T-helper 9 cell (primary cell): ENCODE measurements around the gene COBL.

Experiments used
- DNase-seq: peaks from one replicate; pipeline ENCODE4 v3.0.0-alpha.2; 2020

COBL gene

DNA sequence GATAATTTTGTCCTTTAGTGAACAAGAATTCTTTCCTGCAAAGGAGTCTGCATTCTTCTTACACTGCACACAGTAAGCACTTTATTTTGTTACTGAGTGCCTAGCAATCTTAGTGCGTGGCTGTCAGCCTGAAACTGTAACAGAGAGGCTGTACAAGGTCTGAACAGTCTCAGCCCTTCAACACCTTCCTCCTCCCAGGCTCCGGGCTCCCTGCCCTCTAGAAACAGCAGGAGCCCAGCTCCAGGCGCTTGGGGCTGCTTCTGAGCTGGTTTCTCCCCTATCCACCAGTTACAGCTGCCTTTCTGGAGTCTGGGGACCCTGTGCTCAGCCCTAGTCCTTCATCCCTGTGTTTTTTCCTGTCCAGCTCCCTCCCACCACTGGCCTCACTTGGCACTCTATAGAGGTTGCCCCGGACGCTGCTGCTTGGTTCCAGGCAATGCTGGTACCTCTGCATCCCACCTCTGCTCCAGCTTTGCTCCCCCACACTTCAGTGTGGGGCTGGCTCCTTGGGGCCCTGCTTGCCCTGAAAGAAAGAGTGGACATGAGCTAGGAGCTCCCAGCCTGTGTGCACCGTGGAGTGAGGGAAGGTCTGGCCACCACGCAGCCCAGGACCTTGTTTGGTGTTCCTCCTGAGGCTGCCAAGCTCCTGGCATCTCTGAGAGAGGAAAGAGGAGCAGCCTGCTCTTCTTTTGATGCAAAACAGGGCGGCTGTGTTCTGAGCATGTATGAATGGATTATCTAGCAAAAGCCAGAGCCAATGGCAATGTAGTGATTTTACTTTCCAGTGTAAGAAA lies 282.7 kb downstream of the COBL start:
- no peak for DNase-seq

DNA sequence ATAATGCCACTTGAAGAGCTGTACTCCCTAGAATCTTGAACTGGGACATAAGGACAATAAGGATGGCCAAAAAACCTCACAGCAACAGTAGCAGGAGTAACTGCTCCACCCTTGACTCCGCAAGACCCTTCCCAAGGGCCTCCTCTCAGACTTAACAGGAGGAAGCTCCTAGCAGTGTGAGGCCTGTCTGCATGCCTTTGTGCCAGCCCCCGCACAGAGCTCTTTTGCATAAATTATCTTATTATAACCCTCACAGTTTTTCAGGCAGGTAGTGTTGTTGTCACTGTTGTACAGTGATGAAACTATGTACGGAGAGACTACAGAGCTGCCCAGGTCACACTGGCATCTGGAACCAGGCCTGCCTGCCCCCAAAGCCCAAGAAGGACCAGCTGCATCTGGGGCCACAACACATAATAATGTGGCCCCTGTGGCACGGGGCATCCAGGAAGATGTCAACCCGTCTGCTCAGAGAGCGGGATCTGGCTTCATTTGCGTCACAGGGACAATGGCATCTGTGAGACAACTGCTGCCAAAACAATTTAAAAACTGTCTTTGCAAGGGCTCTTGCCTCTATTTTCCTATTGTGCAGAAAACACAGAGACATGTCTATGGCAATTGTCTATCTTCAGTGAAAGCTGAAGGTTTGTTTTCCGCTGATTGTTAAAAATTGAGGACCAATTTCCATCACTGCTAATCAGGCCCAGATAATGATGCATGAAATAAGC lies 284.7 kb downstream of the COBL start:
- DNase-seq = no peak

GRCh38 chr7:51031216-51031615 lies 285.4 kb downstream of the COBL start:
- no peak for DNase-seq

- DNase-seq = no peak
Measured at GRCh38 chr7:51029701-51030191, 286.9 kb downstream of the COBL start.

GRCh38 chr7:51029131-51029530 lies 287.5 kb downstream of the COBL start:
- no peak for DNase-seq

DNA sequence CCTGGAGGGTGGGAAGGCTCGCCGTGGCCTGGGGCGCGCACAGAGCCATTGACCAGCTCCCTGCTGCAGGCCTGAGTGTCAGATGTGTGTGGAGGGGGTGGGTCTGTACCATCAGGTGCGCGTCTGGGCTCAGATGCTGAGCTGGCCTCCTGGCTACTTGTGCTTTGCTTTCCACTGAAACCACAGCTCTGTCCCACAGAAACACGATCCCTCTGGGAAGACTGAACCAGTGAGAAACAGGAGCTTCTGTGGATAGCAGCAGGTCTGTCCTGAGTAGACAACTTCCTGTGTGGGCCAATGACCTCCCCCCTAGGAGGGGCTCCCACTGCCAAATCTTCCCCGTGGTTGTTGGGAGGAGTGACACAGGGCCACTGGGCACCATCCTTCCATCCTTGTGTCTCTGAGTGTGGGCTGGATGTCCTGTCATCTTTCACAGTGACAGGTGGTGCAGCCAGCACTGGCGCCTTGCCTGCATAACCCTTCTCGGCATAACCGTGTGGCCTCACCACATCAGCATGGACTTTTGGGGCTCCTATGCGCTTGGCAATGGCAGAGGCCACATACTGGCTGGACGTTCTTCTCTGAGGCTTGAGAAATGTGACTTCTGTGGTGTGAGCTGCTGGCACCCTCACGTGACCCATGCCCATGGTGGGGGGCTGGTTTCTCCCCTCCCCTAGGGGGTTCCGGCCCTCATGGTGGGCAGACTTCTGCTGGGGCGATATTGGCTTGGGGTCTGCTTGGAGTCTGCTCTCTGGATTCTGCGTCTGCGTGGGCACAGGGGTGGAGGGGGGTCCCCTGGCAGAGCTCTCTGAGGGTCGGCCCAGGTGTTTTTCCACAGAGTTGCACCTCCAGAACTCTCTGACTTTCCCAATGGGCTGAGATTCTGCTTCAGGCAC lies 288.4 kb downstream of the COBL start:
- no peak for DNase-seq

- DNase-seq = no peak
Measured at GRCh38 chr7:51027106-51027934, 289.3 kb downstream of the COBL start.

GRCh38 chr7:51026341-51026740 lies 290.3 kb downstream of the COBL start:
- no peak for DNase-seq

- DNase-seq = no peak
Measured at GRCh38 chr7:51025668-51026067, 290.9 kb downstream of the COBL start.

DNA sequence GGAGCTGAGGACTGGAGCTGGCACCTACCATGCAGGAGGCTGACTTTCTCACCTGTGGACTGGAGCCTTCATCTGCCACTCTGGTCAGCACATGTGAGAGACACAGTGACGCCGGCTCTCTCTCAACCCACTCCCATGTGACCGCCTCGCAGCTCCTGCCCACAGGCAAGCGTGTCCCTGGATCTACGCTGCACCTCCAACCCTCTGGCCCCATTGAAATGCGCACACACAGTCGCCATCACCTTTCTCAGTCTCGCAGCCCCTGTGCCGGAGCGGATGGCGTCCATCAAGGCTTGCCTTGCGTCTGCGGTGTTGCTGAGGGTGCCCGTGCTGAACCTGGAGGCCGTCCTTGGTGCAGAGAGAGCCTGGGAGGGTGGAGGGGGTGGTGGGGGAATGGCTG lies 291.7 kb downstream of the COBL start:
- DNase-seq = no peak

GRCh38 chr7:51023547-51023946 lies 293.1 kb downstream of the COBL start:
- DNase-seq = no peak

GRCh38 chr7:51022821-51023220 lies 293.8 kb downstream of the COBL start:
- DNase-seq = no peak

- no peak for DNase-seq
Measured at GRCh38 chr7:51021906-51022570, 294.6 kb downstream of the COBL start.

GRCh38 chr7:51020944-51021343 lies 295.7 kb downstream of the COBL start:
- no peak for DNase-seq

- DNase-seq = no peak
Measured at GRCh38 chr7:51019891-51020870, 296.4 kb downstream of the COBL start.

DNA sequence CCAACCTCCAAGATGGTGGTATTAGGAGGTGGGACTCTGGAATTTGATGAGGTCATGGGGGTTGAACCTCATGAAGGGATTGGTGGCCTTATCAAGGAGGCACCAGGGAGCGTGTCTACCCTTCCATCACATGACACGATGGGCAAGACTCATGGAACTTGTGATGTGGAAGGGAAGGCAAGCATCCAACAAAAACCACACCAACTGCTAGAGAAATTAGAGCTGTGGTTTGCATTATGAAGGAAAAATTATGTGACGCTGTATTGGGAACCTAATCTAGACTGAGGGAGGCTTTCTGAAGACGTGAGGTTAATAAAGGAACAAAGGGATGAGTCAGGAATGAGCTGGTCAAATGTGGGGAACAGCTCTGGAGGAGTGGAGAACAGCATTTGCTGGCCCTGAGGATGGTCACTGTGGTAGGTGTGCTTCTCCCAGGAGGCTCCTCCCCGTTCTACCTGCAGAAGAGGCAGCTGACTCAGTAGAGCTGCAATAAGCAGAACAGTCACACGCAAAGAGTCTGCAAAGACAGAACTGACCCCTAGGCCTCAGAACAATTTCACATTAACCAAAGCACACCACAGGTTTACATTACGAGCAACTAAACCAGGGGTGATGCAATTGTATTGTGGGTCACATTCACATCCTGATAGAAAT lies 297.3 kb downstream of the COBL start:
- no peak for DNase-seq

- no peak for DNase-seq
Measured at GRCh38 chr7:51017576-51018535, 298.8 kb downstream of the COBL start.

- no peak for DNase-seq
Measured at GRCh38 chr7:51016546-51016945, 300.1 kb downstream of the COBL start.

DNA sequence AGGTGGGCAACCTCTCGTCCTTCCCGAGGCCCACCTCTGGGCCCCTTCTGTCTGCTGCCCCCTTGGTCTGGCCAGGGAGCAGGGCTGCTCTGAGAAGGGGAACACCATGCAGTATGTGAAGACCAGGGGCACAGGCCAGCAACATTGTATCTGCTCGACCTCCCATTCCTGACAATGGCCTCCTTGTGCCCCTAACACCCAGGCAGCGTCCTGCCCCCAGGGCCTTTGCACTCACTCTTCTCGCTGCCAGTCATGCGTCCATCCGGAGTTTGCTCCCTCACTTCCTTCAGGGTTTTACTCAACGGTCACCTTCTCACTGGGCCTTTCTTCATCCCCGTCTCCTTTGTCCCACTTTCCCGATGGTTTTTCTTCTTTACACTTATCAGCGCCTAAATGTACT lies 301.0 kb downstream of the COBL start:
- DNase-seq = no peak
